Activated CD4-positive, alpha-beta T cell treated with anti-CD3 and anti-CD28 coated beads, Interleukin-2, Interleukin-6, amounts not matched to agents 100 ng/mL and 50 ng/mL, durations not matched to agents 16 hours and 8 hours (primary cell): ENCODE measurements around the gene SFT2D3.
"Not testable (repeated sequence)": the region's sequence is repeated elsewhere in the genome, so short reads cannot be mapped to it uniquely, and the experiment has no call there.

Source experiments
- DNase-seq: peaks from one replicate; pipeline ENCODE4 v3.0.0-alpha.2; 2020

SFT2D3 gene

DNA sequence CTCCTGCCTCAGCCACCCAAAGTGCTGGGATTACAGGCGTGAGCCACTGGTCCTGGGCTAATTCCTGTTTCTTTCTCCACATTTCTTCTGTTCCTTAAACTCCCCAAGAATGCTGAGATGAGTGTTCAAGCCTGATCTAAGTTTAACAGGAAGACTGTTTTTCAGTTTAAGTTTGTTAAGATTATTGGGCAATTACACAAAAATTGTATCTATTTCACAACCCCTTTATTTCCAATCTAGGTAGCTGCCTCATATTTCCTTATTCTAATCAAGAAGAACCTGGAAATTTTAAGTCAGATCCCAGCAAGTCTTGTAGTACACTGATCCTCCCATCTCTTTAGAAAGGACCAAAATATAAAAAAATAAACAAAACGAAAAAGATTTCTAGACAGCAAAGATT, 11.7 kb downstream of the SFT2D3 start:
- DNase-seq: no peak

DNA sequence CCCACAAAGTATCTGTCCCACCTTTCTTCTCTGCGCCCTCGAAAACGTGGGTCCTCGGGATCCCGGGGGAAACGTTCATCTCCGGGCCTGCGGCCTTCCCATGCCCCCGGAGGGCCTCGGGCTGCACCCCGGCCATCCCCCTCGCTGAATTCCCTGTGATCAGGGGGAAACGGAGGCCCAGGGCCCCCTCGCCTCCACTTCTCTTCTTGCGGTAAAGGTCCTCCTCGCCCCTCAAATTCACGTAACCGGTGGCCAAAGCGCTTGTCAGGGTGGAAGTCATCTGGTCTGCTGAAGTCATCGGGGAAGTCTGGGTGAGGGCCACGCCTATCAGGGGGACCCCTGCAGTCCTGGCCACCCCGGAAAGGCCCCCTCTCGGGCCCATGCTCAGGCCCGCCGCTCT, 12.3 kb downstream of the SFT2D3 start:
- DNase-seq: no peak

DNA sequence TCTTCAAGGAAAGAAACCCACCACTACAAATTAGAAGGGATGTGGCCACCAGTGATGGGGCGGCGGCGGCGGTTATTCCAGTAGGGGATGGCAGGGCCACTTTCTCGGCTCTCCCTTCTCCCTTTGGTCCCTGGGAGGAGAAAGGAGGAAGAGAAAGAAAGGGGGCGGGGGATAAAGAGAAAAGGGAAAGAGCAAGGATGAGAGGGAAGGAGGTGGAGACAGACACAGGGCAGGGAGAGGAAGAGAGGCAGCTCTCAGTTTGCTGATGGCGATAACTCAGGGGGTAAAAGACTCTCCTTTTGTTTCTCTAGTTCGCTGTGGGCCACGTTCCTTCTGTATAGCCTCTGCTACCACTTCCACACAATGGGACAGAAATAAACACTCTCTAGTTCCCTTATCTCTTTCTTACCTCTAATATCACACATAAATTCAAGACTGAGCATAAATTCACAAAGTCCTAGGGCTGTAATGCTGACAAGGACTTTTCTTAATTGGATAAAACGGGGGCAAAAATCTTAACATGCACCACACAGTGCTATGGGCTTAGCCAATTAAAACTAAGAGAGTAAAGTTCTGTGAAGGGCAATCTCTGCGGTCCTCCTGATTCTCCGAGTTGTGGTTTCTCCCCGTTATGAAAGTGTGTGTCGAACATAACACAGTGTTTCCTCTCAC, 14.6 kb downstream of the SFT2D3 start:
- DNase-seq: no peak

DNA sequence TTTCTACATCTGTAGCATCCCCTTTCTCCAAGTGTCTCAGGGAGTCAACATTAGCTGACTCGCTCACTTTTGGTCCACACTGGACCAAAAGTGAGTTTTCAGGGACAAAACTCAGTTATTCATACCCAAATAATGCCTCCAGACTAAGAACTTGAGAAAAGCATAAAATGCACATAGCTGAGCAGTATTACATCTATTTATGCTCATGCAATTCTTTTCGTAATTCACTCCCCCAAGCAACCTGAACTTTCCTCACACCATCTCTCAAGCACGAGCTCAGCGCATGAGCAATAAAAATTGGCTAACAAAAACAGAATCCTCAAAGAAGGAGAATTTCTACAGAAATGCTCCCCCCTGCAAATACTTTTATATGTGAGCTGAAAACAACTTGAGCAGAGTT, 17.0 kb downstream of the SFT2D3 start:
- DNase-seq: no peak

- no peak for DNase-seq
These were observed 18.3 kb downstream of the SFT2D3 start for GRCh38 chr2:127719301-127720218.

DNA sequence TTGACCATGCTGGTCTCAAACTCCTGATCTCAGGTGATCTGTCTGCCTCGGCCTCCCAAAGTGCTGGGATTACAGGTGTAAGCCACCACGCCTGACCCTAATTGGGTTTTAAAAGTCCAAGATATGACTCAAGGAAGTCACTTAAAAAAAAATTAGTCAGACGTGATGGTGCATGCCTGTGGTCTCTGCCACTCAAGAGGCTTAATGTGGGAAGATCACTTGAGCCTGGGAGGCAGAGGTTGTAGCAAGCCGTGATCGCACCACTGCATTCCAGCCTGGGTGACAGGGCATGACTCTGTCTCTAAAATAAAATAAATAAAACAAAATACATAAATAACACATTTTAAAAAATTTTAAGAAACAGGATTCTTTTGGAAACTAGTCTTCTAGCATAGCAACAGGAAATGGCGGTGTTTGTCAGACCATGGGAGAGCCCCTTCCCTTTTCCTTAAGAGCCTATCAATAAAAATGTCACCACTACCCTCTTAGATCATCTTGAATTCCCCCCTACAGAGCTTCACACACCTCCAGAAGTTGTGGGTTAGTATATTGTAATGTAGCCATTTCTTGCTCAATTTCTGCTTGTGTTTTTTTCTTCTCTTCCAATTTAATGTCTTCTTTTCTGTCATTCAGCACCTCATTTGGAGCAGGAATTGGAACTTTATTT, 20.1 kb downstream of the SFT2D3 start:
- no peak for DNase-seq

- DNase-seq: no peak
These were observed 20.7 kb downstream of the SFT2D3 start for GRCh38 chr2:127721978-127722355.

GRCh38 chr2:127722807-127723206, 21.5 kb downstream of the SFT2D3 start:
- DNase-seq: no peak

DNA sequence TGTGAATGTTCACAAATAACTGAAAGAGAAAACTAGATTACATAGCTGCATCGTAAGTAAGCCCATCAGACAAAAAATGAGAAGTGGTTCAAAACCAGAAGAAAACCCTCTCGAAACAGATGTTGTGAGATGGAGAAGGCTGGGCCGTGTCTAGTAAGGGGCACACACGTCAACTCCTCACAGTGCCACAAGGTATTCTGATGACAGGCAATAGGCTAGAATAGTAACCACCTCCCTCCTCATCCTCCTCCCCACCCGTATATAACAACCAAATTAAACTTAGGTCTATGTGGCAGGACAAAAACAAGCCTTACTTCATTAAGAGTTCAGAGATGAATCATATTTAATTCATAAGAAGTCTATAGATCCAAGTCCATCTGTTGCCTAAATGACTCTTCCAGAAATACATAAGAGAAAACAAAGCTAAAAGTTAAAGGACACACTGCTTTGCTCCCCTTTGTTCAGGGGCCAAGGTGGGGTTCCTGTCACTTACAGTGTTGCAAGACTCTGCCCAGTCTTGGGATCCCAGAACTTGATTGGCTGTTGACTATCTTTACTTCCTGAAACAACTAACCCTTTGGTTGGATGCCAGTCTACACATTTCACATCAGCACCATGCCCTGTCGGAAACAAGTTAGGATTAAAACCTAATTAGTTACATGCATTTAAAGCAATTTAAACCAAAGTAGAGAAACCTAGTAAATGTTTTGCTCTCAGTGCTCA, 25.0 kb downstream of the SFT2D3 start:
- no peak for DNase-seq

DNA sequence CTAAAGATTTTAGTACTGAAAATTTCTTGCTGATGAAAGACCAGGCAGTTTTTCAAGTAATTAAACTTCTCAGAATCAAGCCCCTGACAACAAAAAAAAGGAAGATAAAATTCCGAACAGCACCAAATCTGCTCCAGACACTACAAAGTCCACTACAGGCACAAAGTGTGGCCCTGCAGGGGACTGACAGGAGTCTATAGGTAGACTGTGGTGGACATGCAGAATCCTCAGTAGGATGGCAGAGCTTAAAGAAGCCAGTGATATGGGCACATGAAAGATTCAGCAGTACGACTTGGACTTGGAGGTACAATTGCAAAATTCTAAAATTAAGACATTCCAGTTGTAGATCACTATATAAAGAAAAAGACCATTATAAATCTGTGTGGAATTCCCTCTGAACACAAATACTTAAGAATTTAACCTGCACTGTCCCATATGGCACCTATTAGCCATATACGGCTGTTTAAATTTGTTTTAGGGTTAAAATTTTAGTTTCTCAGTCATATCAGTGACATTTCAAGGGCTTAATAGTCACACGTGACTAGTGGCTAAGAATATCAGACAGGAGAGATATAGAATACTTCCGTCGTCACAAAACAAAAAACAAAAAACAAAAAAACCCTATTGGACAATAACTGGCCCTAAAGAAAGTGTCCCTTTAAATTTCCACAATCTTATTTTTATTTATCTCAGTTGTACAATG, 32.0 kb downstream of the SFT2D3 start:
- DNase-seq: no peak

DNA sequence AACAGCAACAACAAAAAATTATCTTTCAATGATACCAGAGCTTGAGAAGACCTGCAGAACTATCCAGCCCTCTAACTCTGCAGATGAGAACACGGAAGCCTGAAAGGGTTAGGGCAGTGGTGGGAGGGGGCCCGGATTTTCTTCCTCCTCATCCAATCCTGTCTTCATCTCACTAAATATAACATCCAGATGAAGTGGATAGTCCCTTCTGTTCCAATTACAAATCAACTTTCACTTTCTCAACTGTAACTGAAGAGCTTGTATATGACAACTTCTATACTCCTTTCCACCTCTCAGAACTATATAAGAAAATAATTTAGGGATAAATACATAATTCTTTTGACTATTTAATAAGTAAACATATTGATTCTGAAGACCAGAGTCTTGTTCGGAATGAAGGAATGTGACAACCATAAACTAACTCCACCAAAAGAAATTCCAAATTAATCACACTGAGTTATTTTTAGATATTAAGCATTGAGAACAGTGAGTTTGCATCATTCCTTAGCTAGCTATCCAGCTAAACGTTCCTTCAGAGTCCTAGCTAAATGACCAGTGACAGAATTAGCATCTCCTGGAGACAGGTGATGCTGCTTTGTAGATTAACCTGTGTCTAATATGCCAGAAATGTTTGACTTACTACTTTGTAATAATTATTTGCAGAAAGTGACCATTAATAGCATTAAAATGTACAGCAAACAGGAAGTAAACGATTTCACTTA, 32.7 kb downstream of the SFT2D3 start:
- DNase-seq: no peak

DNA sequence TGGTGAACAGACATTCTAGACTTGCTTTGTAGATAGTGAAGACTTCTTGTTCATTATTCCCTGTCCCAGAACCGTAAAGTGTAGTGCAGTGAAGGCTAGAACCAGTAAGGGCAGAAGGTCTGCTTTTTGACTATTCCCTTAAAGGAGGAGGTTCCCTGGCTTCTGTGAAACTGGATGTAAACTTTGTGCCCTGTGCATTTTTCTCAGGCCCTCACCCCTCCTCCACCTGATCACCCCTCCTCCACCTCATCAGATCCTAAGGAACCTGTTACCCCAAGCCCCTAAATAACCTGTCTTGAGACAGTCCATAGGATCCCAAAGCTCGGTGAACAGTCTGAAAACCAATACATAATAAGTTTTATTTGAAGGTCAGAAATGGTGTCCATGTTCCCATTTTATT, 33.7 kb downstream of the SFT2D3 start:
- DNase-seq: no peak

DNA sequence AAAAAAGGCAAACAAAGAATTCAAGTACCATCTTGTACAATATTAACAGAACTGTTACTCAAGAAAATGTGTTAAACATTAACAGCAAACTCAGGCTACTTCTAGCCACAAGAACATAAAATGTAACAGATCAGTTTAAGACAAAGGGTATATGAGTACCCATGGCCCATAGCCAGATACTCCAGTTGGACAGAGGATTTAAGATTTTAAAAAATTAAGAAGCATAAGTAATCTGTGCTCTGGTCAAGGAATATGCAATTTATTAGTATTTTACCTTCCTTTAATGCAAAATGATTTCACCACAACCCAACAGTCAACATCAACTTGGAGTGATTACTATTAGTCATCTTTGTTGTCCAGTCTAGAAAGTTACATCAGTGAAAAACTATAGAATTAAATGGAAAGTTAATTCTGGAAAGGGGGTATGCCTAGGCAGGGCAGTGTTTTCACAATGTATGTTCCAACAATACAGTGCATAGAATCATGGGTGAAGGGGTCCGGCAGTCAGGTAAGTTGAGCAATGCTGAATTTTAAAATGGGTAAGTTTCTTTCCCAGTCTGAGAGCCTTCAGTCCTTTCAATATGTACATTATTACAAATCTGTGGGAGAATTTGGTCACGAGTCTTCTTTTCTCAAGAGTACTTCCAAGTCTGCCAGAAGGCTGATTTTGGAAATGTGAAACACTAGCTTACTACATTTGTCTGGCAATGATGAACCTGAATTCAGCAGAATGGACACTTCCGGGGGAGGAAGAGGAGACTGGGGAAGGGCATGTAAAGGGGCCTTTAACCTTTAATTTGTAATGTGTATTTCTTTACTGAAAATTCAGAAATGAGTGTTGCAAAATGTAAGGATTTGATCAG, 34.5 kb downstream of the SFT2D3 start:
- DNase-seq: no peak

DNA sequence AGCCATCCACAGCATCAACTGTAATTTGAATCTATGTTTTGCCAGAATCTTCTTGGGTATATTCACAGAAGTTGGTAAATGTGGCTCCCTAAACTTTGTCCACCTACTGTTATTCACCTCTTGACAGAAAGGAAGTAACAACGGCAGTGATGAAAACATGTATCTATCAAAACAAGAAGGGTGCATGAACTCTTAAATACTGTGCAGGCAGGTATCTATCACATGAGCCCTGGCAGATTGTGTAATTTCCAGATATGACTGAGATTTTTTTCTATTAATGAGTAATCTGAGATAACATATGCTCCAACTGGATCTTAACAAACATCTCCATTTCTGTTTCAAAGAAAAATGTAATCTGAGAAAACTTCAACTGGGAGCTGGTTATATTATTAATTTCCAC, 36.6 kb downstream of the SFT2D3 start:
- peak; percentile 75 for DNase-seq

GRCh38 chr2:127739800-127740199, 38.5 kb downstream of the SFT2D3 start:
- DNase-seq: peak; percentile 27

DNA sequence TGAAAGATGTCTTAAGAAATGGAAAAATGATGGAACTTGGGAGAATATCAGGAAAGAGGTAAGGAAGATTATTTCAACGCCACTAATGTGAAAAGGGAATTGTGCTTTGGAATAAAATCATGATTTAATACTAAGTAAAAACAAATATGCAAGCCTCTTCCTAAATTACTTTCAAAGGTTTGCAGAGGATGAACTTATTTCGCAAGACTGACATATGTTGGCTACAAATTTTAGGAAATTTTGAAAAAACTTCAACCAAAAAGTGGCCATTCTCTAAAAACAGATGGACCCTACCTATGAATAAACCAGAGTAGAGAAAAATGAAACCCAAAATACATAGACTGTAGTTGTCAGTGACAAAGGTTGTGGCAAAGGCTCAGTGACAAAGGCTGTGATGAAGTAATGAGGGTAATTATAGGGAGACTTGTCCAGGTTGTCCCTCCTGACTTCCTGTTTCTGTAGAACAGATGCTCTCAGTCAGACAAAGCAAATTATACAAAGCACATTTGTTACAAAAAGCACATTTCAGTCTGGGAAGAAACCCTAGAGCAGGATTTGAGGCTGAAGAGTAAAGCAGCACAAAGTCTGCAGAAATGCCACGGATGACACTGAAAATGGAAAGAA, 39.5 kb downstream of the SFT2D3 start:
- DNase-seq: no peak

GRCh38 chr2:127743477-127744026, 42.3 kb downstream of the SFT2D3 start:
- peak; percentile 29 for DNase-seq

DNA sequence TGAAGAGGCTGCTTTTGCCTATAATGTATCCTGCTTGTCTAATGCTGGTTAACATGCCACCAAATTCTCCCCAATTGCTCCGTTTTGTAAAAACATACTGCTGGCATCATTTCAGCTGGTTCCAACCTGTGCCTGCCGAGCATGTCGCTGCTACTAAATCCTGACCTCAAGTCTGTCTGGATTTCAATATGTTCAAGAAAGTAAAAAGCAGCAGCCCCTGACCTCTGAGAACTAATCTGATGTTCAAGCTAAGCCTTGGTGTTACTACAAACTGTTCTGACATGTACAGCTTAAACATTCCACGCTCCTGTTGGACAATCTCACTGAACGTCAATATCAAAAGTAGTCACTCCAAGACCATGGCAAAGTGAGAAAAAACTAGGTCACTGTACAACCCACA, 46.3 kb downstream of the SFT2D3 start:
- DNase-seq: no peak

DNA sequence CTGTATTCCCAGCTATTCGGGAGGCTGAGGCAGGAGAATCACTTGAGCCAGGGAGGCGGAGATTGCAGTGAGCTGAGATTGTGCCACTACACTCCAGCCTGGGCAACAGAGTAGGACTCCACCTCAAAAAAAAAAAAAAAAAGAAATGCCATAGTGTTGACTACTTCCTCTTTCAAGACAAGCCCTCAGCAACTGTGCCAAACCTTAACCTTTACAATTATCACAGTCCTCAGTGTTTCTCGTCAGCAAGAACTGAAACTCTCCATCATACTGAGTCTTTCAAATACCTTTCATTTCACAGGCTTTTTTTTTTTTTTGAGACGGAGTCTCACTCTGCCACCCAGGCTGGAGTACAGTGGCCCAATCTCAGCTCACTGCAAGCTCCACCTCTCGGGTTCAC, 48.2 kb downstream of the SFT2D3 start:
- DNase-seq: not testable (repeated sequence)

- no peak for DNase-seq
These were observed 52.1 kb downstream of the SFT2D3 start for GRCh38 chr2:127753374-127753773.
